ENCODE results near the gene ATP5ME.

ATP5ME gene

GRCh38 chr4:666822-667544 is 7.1 kb downstream of the ATP5ME start:
- DNase-seq, result no peak

DNA sequence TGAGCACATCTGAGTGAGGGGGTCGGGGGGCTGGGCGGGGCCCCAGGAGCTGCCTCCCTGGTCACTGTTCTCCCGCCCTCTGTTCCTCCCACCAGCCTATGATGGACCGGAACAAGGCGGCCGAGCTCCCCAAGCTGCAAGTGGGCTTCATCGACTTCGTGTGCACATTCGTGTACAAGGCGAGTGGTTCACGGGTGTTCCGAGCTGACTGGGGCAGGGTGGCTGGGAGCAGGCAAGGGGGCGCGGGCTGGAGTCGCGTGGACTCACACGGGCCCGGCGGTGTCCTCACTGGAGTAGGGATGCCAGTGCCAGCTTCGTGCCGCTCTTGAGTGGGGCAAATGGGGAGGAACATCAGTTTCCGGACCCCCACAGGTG is 7.7 kb downstream of the ATP5ME start:
- DNase-seq, result no peak

- DNase-seq, result no peak
These were observed 8.2 kb downstream of the ATP5ME start for GRCh38 chr4:665751-666435.

GRCh38 chr4:665381-665750 is 8.7 kb downstream of the ATP5ME start:
- DNase-seq, result no peak

DNA sequence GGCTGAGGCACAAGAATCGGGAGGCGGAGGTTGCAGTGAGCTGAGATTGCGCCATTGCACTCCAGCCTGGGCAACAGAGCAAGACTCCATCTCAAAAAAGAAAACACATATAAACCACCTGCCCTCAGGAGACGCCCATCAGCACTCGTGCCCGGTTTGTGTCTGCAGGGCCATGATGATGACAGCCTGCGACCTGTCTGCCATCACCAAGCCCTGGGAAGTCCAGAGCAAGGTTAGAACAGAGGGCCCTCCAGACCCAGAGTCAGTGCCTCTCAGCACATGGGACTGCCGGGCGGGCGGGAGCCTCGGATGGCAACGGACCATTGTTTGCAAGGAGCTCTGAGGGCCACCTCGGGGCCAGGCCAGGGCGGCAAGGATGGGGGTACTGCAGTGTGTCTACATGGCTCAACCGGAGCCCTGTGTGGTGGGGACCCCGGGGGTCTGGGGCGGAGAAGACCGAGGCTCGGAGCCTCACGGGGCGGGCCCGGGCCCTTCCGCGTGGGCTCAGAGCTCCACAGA is 9.3 kb downstream of the ATP5ME start:
- DNase-seq, result no peak

DNA sequence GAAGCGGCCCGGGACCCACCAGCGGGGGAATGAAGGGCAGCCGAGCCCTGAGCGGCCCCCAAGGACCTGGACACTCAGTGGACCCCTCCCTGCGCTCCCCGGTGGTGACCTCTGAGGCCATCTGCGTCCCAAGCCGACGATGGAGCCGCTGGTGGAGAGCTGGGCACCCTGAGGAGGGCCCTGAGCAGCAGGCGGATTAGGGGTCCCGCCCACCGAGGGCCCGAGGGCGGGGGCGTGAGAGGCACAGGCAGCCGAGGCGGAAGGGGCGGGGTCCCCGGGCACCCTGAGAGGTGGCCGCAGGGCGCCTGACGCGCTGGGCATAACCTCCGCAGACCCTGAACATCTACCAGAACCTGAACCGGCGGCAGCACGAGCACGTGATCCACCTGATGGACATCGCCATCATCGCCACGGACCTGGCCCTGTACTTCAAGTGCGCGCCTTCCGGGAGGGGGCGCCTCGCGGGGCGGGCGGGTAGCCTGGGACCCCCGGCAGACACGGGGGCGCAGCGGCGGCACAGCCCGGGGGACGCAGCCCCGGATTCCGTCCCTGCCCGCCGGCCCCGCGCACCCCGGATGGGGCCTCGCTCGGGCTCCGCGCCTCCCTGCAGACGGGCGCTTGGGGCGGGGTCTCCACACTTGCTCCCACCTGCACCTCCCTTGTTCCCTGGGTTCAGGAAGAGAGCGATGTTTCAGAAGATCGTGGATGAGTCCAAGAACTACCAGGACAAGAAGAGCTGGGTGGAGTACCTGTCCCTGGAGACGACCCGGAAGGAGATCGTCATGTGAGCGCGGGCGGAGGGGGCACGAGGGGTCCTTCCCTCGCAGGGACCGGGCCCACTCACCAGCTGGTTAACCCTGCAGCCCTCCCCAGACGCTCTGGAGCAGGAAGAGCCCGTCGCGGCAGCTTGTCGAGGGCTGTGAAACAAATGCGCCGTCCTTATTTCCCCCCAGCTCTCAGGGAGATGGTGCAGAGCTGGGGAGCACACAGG is 10.3 kb downstream of the ATP5ME start:
- DNase-seq, result peak; percentile 58

GRCh38 chr4:663046-663437 is 11.0 kb downstream of the ATP5ME start:
- DNase-seq, result no peak

GRCh38 chr4:661881-662761 is 12.0 kb downstream of the ATP5ME start:
- no peak for DNase-seq

GRCh38 chr4:661231-661630 is 12.8 kb downstream of the ATP5ME start:
- DNase-seq, result no peak

GRCh38 chr4:660401-660800 is 13.7 kb downstream of the ATP5ME start:
- no peak for DNase-seq

- DNase-seq, result no peak
These were observed 14.2 kb downstream of the ATP5ME start for GRCh38 chr4:659851-660250.

DNA sequence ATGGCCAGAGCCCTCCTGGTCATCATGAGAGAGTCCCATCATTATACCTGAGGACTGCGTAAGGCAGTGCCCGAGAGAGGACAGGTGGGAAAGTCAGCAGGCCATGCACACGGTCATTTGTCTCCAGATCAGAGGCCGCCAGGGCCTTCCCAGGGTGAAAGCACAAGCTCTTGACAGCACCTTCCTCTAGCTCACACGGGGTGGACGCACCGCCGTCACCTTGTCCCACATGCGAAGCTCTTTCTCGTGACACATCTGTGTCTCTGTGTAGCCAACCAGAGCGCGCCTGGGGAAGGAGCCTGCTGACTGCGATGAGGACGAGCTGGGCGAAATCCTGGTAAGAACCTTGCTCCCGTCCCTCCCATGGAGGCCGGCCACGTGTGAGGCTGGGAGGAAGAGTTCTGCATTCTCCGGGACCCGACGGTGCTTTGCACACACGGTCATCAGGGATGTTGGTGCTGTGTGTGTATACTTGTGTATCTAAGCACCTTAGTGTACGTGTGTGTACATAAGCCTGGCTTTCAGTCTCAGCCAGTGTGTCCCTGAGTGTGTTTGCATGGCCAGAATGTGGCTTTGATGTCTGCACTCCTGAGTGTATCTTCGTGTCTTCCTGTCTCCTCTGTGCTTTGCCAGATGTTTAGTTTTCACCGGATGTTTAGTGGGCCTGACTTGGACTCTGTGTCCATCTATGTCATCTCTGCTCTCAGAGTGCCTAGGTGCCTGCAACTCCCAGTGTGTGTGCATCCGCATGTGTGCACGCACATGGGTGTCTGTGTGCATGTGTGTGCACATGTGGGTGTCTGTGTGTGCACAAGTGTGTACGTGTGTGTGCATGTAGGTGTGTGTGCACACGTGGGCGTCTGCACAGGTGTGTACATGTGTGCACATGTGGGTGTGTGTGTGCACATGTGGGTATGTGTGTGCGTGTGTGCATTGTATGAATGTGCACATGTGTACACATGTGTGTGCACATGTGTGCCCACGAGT is 15.1 kb downstream of the ATP5ME start:
- no peak for DNase-seq

DNA sequence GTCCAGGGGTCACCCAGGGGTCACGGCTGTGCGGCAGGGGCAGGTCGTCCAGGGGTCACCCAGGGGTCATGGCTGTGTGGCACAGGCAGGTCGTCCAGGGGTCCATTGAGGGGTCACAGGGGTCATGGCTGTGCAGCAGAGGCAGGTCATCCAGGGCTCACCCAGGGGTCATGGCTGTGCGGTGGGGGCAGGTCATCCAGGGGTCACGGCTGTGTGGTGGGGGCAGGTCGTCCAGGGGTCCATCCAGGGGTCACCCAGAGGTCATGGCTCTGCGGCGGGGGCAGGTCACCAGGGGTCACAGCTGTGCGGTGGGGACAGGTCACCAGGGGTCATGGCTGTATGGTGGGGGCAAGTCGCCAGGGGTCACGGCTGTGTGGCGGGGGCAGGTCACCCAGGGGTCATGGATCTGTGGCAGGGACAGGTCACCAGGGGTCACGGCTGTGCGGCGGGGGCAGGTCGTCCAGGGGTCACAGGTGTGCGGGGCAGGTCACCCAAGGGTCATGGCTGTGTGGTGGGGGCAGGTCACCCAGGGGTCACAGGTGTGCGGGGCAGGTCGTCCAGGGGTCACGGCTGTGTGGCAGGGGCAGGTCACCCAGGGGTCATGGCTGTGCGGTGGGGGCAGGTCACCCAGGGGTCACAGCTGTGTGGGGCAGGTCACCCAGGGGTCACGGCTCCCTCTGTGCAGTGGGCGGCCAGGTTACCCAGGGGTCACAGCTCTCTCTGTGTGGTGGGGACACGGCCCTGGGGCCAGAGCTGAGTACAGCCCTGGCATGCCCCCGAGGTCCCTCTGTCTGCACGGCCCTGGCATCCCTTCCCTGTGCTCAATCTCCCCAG is 16.0 kb downstream of the ATP5ME start:
- no peak for DNase-seq

DNA sequence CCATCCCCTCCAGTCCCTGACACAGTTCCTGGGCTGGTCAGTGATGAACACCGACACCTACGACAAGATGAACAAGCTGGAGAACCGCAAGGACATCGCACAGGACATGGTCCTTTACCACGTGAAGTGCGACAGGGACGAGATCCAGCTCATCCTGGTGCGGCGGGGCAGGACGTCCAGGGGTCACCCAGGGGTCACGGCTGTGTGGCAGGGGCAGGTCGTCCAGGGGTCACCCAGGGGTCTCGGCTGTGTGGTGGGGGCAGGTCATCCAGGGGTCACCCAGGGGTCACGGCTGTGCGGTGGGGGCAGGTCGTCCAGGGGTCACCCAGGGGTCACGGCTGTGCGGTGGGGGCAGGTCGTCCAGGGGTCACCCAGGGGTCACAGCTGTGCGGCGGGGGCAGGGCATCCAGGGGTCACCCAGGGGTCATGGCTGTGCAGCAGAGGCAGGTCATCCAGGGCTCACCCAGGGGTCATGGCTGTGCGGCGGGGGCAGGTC is 16.7 kb downstream of the ATP5ME start:
- no peak for DNase-seq

DNA sequence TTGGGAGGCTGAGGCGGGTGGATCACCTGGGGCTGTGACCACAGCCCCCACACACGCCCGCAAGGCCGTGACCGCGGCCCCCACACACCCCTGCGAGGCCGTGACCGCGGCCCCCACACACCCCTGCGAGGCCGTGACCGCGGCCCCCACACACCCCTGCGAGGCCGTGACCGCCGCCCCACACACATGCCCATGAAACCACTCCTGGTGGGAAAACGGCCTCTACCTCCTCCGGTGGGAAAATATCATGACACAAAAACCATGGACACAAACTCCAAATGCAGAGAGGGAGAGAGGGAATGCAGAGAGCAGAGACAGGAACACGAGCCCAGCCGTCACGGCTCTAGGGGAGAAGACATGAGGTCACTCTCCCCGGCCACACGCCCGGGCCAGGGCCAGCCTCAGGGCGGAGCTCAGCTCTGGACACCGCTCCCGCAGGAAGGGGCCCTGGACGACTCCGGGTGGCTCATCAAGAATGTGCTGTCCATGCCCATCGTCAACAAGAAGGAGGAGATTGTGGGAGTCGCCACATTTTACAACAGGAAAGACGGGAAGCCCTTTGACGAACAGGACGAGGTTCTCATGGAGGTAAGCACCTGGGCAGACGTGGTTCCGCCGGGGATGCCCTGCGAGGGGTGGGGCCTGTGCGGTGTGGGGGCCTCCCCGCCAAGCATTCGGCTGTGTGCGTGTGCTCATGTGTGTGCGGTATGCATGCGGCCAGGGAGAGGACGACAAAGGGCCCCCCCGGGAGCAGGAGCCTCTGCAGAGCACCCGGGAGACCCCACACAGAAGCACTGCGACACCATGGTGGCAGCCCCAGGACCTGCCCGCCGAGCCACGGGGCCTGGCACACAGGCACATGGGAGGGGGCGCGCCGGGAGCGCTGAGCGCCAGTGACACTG is 17.4 kb downstream of the ATP5ME start:
- DNase-seq, result no peak

GRCh38 chr4:655464-656151 is 18.5 kb downstream of the ATP5ME start:
- DNase-seq, result no peak

- DNase-seq, result no peak
These were observed 19.1 kb downstream of the ATP5ME start for GRCh38 chr4:654871-655463.

GRCh38 chr4:654503-654845 is 19.6 kb downstream of the ATP5ME start:
- DNase-seq, result no peak

Measured in T-helper 9 cell (primary cell).